ENCODE measurements around the gene PLA2G15.
A peak's percentile ranks its signal among the peaks of the same experiment; 100 is the strongest.

Gene PLA2G15

DNA sequence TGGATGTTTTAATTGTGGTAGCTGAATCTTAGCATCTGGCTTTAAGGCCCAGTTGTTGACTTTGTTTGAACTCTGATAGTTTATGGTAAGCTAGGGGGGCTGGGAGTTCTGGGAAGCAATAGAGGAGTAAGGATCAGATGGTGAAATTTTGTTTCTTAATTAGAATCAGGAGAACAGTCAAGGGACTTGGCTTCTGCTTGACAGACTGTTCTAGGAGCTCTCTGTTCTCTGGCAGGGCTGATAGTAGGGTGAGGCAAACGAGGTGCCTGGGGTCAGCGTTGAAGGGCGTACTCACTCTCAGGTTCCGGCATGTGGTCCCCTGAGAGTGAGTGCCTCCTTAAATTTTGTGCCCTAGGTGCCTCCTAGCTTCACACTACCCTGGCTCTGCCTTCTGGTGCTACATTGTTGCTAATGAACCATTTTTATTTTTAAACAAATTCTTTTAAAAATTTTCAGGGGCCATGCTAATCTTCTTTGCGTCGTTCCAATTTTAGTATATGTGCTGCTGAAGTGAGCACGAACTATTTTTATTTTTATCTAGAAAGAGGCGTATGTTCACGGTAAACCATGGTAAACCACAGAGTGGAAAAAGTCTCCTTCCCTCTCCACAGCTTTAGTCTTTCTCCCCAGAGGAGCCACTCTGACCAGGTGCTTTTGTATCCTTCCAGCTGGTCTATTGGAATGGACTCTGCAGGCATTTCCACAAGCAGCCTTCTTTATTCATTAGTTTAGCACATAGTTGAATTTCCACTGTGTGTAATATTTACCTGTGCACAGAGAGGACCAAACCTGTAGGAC lies 38.8 kb downstream of the PLA2G15 start:
- Histone ChIP-seq H3K4me2 (ENCODE audit: low read length) (peak overlapping the region; percentile 82), H3F3A (ENCODE audit: control insufficient read depth, insufficient read depth) (peaks cover 31% of the 10 kb centered on the region), H4K20me1 (ENCODE audit: control insufficient read depth, insufficient read depth, low read depth, low read length) (no peaks in the 10 kb centered on the region), H3K4me1 (ENCODE audit: control insufficient read depth, low read length) (peaks cover 88% of the 10 kb centered on the region), H3K79me2 (ENCODE audit: control insufficient read depth, low read length) (peaks cover 80% of the 10 kb centered on the region), H3K36me3 (ENCODE audit: control insufficient read depth, low read length) (peaks cover 82% of the 10 kb centered on the region), H3K9me3 (ENCODE audit: control insufficient read depth, insufficient read depth, low read length) (no peaks in the 10 kb centered on the region), H3K4me3 (ENCODE audit: low read length) (peak overlapping the region; percentile 62), H3K9me2 (replicated peaks; ENCODE audit: control insufficient read depth, low read length) (no peaks in the 10 kb centered on the region), H3K27me3 (ENCODE audit: control insufficient read depth, low read length) (no peaks in the 10 kb centered on the region), H3K27ac (ENCODE audit: low read depth, low read length) (peak overlapping the region; percentile 93)
- TF ChIP-seq EZH2phosphoT487 (IDR thresholded peaks at IDR 0.05; ENCODE audit: borderline replicate concordance, low read length) (no peak), CTCF (IDR thresholded peaks at IDR 0.05; ENCODE audit: low read depth, low read length, poor library complexity, severe bottlenecking) (no peak)

- Histone ChIP-seq H3K36me3 (ENCODE audit: control insufficient read depth, low read length) (peaks cover 85% of the 10 kb centered on the region), H3K4me3 (ENCODE audit: low read length) (peak overlapping the region; percentile 62)
Observed at GRCh38 chr16:68284847-68285246, 39.7 kb downstream of the PLA2G15 start.

GRCh38 chr16:68285683-68286082 lies 40.5 kb downstream of the PLA2G15 start:
- no peaks in the 10 kb centered on the region for H4K20me1 ChIP-seq (ENCODE audit: control insufficient read depth, insufficient read depth, low read depth, low read length)
- H3K9me2 ChIP-seq (replicated peaks; ENCODE audit: control insufficient read depth, low read length), result no peaks in the 10 kb centered on the region
- peaks cover 69% of the 10 kb centered on the region for H3K79me2 ChIP-seq (ENCODE audit: control insufficient read depth, low read length)
- H3K4me2 ChIP-seq (ENCODE audit: low read length), result peak overlapping the region; percentile 82
- no peaks in the 10 kb centered on the region for H3K9me3 ChIP-seq (ENCODE audit: control insufficient read depth, insufficient read depth, low read length)
- TF ChIP-seq CTCF (IDR thresholded peaks at IDR 0.05; ENCODE audit: low read depth, low read length, poor library complexity, severe bottlenecking) (no peak), EZH2phosphoT487 (IDR thresholded peaks at IDR 0.05; ENCODE audit: borderline replicate concordance, low read length) (no peak)
- peaks cover 89% of the 10 kb centered on the region for H3K36me3 ChIP-seq (ENCODE audit: control insufficient read depth, low read length)
- H3F3A ChIP-seq (ENCODE audit: control insufficient read depth, insufficient read depth), result peaks cover 26% of the 10 kb centered on the region
- peaks cover 86% of the 10 kb centered on the region for H3K4me1 ChIP-seq (ENCODE audit: control insufficient read depth, low read length)
- H3K4me3 ChIP-seq (ENCODE audit: low read length), result peak overlapping the region; percentile 62
- H3K27ac ChIP-seq (ENCODE audit: low read depth, low read length), result peak overlapping the region; percentile 93
- no peaks in the 10 kb centered on the region for H3K27me3 ChIP-seq (ENCODE audit: control insufficient read depth, low read length)

More at GRCh38 chr16:68284847-68285246, 39.7 kb downstream of the PLA2G15 start:
- Histone ChIP-seq H3K9me2 (replicated peaks; ENCODE audit: control insufficient read depth, low read length) (no peaks in the 10 kb centered on the region), H3K27me3 (ENCODE audit: control insufficient read depth, low read length) (no peaks in the 10 kb centered on the region), H3K27ac (ENCODE audit: low read depth, low read length) (peak overlapping the region; percentile 93), H3K4me2 (ENCODE audit: low read length) (peak overlapping the region; percentile 82), H3K4me1 (ENCODE audit: control insufficient read depth, low read length) (peaks cover 92% of the 10 kb centered on the region), H3K9me3 (ENCODE audit: control insufficient read depth, insufficient read depth, low read length) (no peaks in the 10 kb centered on the region), H4K20me1 (ENCODE audit: control insufficient read depth, insufficient read depth, low read depth, low read length) (no peaks in the 10 kb centered on the region), H3F3A (ENCODE audit: control insufficient read depth, insufficient read depth) (peaks cover 31% of the 10 kb centered on the region), H3K79me2 (ENCODE audit: control insufficient read depth, low read length) (peaks cover 75% of the 10 kb centered on the region)
- TF ChIP-seq CTCF (IDR thresholded peaks at IDR 0.05; ENCODE audit: low read depth, low read length, poor library complexity, severe bottlenecking) (no peak), EZH2phosphoT487 (IDR thresholded peaks at IDR 0.05; ENCODE audit: borderline replicate concordance, low read length) (no peak)
